GM11168 (cell line): ENCODE measurements around the gene MYCL.

Experiments used
- in situ Hi-C: fragments of 300-500 bp; cut with MboI; formaldehyde crosslinking; loops from one replicate; pipeline ENCODE4 v1.12.0; 2022; ENCODE audit warnings: low sequenced_read_pairs; ENCODE audit not compliant: unreplicated experiment

Gene MYCL

DNA sequence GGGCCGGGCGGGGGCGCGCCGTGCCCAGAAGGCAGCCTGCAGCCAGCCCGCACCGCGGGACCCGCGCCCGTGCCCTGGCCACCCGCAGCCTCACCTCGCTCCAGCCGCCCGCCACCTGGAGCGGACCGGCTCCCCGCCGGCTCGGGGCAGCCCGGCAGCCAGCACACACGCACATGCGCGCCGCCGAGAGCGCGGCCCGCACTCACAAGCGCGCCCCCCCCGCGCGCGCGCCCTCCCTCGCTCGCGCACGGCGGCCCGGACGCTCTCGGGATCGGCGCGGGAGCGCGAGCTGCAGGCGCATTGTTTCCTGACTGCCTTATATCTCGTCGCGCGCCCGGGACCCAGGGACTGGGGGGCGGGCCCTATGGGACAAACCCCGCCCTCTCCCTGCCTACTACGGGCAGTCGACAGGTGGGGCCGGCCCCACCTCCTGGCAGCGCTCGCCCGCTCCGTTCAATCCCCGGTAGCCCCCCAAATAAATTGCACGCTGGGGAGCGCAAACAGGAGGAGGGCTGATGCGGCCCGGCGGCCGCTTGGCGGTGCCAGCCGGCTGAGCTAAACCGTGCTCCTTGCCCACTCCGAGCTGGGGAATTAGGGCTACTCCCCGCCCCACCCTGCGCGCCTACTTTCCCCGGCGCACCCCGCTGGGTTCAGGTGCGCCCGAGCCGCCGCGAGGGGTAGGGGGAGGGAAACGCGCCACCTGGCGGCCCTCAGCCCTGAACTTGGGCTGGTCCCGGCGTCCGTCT is at the start of gene MYCL:
TSS of gene MYCL (minus strand) at position 204 of the 746 bp plus-strand sequence. CDS start 483 bp downstream, outside the sequence.
- in situ Hi-C loops: no loop called here

DNA sequence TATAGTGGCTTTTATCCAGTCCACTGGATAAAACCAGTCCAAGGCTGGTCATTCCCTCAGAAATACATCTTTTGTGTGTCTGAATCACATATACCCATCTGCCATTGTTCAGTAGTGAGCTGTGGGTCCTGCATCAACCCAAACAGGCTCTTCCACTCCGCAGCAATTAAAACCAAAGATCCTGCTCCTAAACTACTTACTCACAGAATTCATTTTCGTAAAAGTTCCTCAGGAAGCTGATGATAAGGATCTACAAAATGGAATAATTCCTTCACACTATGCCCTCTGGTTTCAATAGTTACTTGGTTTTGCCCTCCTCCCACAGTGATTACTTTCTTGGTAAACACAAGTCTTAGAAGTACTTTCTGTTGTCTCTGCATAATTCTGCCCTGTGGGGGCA is 48.2 kb upstream of the MYCL start:
- in situ Hi-C loops: no loop called here

- in situ Hi-C loops: no loop called here
Measured at GRCh38 chr1:39947260-39947659, 45.5 kb upstream of the MYCL start.

- in situ Hi-C loops: no loop called here
Measured at GRCh38 chr1:39946216-39946615, 44.5 kb upstream of the MYCL start.

DNA sequence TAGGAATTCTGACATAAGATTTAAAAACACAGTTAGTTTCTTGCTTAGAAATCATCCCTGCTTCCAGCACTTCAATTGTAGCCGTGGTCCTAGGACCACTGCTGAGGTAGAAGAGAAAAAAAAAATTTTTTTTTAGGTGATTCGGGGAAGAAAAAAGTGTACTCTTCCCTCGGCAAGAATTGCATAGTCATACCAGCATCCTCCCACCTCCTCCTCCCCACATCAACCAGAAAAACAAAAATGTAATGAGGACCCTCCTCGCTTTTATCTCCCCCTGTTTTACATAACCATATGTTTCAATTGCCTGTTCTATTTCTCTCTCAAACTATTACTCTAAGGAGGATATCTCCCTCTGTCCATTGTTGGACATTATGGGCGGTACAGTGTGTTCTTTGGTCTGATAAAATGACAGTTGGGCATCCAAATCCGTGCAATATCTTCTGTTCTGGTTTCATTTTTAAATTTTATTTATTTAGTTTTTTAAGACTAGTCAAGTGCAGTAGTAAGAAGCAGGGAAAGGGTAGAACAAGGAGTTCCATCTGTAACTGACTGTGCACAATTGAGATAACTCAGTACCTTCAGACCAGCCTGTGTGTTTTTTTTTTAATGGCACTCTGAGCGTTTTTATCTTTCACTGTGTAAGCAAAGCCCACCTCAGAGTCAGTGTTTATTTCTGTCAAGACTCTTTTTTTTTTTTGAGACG is 42.8 kb upstream of the MYCL start:
- in situ Hi-C loops: no loop called here

DNA sequence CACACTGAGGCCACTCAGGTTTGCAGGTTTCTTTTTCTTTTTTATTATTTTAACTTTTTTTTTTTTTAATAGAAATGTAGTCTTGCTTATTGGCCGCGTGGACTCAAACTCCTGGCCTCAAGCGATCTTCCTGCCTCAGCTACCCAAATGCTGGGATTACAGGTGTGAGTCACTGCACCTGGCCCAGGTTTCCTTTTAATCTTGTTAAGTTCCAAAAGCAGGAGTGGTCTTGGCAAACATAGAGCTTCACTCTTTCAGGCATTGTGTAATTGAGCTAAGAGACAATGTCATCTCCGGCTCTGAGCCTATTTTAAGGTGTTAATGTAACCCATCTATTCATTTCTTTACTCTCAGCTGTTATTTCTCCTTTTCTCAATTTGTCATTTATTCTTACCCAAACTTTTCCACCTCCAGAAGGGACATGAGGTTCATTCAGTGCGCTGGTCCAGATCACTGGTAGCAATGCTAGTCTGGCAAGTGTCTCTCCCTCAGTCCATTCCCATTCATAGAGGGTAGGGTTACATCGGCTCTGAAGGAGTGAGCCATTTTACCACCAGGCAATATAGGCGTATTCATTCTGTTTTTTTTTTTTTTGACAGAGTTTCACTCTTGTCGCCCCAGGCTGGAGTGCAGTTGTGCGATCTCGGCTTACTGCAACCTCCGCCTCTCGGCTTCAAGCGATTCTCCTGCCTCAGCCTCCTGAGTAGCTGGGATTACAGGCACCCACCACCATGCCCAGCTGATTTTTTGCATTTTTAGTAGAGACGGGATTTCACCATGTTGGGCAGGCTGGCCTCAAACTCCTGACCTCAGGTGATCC is 42.0 kb upstream of the MYCL start:
- in situ Hi-C loops: no loop called here

DNA sequence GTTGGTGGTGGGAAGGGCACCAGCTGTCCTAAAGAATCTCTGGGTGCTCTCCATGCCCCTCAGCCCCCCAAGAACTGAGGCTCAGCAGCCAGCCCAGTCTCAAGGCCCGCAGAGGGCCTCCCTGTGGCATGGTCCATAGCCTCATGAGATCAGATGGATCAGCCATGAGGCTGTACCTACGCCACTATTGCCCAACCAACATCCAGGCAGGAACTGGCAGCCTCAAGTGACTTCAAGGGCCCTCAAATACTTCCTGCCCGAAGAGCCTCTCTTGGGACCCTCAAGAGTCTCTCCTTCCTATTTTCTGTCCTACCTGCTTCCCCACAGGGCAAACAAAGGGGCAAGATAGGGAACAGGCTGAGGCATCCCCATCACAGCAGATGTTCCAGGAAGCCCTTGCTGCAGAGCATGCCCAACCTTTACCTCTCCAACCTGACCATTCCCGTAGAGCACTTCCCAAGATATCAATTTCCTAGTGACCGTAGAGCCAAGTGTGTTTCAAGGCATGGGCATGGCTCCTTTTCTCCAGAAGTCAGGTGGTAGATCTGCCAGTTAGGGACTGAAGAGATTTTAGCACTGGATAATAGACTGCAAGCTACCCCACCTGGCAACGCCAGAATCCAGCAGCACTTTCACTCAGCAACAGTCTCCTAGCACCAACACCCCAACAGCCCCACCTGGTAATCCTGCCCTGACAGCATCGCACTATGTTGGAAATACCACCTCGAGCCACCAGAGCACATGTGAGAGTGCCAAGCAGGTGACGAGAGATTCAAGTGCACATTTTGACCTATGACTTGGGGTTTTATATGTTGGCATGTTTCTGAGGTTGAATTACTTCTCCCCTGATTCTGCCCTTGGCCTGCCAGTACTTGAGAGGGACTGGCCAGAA is 39.5 kb upstream of the MYCL start:
- in situ Hi-C loops: no loop called here

GRCh38 chr1:39940253-39940652 is 38.5 kb upstream of the MYCL start:
- in situ Hi-C loops: no loop called here

DNA sequence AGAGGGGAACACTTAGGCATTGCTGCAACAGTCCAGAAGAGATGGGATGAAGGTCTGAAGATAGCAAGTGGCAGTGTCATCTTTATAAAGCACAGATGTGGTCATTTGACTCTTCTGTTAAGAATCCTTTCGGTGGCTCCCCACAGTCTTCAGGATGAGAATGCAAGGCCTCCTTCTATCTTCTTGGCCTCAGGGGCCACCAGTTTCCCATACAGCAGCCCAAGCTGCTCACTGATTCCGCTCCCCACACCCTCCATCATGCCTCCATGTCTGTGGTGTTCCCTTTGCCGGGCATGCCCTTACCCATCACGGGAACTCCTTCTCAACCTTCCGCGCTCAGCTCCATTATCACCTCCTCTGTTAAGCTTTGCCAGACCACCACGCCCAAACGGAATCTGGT is 37.1 kb upstream of the MYCL start:
- in situ Hi-C loops: no loop called here

- in situ Hi-C loops: no loop called here
Measured at GRCh38 chr1:39936724-39937491, 35.2 kb upstream of the MYCL start.

- in situ Hi-C loops: no loop called here
Measured at GRCh38 chr1:39933956-39934941, 32.5 kb upstream of the MYCL start.

GRCh38 chr1:39928809-39929587 is 27.3 kb upstream of the MYCL start:
- in situ Hi-C loops: no loop called here

- in situ Hi-C loops: no loop called here
Measured at GRCh38 chr1:39927538-39927937, 25.8 kb upstream of the MYCL start.

DNA sequence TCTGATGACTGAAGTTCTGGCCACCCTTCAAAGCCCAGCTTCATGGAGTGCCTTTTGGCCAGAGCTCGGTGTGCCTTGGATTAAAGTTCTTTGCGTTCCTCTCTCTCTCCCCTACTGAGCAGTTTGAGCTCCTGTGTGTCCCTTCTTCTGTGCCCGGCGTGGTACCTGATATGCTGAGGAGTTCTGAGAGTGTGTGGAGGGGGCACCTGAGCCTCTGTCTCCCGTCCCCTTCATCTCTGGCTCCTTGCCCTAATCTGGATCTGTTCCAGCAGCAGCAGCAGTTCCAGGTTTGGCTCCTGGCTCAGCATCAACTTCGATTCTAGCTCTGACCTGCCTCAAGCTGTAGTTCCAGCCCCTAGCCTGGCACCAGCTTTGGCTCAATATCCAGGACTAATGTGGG is 25.1 kb upstream of the MYCL start:
- in situ Hi-C loops: no loop called here

DNA sequence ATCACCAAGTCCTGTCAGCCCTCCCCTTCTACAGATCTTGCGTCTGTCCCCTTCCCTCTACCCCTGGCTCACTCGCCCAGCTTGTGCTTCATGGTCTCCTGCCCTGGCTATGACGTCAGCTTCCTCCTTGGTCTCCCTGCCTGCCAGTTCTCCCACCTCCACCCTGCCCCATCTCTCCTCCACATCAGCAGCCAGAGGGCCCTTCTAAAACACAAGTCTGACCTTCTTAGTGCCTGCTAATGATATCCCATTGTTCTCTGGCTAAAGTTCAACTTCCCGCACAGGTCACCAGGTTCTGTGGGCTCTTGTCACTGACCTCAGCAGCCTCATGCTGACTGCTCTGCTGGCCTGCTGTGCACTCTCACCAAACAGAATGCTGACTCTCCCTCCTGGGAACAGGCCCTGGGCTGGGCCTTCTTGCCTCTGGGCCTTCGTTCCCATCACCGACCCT is 24.7 kb upstream of the MYCL start:
- in situ Hi-C loops: no loop called here

GRCh38 chr1:39925721-39926342 is 24.1 kb upstream of the MYCL start:
- in situ Hi-C loops: no loop called here

DNA sequence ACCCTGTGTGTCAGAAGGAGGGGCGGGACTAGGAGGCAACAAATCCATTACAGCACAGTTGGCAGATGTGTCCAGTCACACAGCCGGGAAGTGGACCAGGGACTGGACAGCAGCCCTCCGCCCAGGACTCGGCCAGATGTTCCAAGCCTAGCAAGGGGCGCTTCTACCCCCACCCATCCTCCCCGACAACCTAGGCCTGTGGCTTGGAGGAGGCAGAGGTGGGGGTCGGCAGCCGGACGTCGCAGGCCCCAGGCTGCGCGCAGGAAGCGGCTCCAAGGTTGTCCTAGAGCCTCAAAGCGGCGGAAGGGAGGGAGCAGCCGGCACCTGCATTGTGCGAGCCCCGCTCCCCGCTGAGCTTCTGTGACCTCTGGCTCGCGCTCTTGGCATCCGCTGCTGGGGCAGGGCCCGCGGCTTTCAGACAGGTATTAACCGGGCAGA is 20.6 kb upstream of the MYCL start:
- in situ Hi-C loops: loop anchor here (5.0 kb wide), 1 partner anchor 115 kb away; no protein-coding TSS in a partner anchor
